SK-N-MC (cell line): ENCODE results near the gene MIF4GD.

Source experiments
- EZH2 ChIP-seq: fragments of 200-600 bp; sonication (generic); IDR thresholded peaks from one replicate; pipeline ENCODE4 v1.6.1; 2017; ENCODE audit warnings: antibody characterized with exemption
- FOXP2 ChIP-seq: optimal IDR thresholded peaks from 2 replicates; pipeline ENCODE3; 2011; ENCODE audit warnings: mild to moderate bottlenecking, moderate library complexity; ENCODE audit not compliant: insufficient read depth; ENCODE audit errors: extremely low read length, control extremely low read depth
- POLR2AphosphoS5 ChIP-seq: IDR thresholded peaks from 2 replicates; pipeline ENCODE4 v1.6.1; 2012; ENCODE audit warnings: mild to moderate bottlenecking, low read depth, low read length, borderline replicate concordance

DNA sequence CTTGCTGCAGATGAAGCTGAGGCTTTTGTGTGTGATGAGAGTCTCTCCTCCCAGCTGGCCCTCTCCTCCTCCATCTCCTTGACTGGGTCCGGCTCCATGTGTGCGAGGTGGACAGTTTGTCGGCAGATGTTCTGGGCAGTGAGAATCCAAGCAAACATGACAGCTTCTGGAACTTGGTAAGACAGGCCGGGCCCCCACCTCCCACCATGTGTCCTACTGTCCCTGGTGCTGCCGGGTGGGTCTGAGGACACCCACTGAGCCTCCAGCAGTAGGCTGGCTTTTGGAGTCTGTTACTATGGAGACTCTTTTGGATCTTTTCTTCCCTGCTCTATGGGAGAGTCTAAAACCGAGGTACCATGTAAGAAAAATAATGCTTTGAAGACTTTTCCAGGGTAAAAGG is 52.9 kb downstream of the MIF4GD start:
- TF ChIP-seq POLR2AphosphoS5 (no peak), EZH2 (no peak), FOXP2 (no peak)
